22Rv1 (cell line): ENCODE measurements around the gene DNASE1L3.

Source experiments
- CTCF ChIP-seq: fragments of 450-650 bp; IDR thresholded peaks from 2 replicates; pipeline ENCODE4 v1.5.1; 2017; ENCODE audit warnings: mild to moderate bottlenecking
- ZFX ChIP-seq: fragments of 450-650 bp; IDR thresholded peaks from 2 replicates; pipeline ENCODE4 v1.6.1; 2017; ENCODE audit warnings: antibody characterized with exemption, borderline replicate concordance

GRCh38 chr3:58197588-58197987 is 13.2 kb downstream of the DNASE1L3 start:
- TF ChIP-seq CTCF, result no peak
- no peak for TF ChIP-seq ZFX
